HuH-7.5 (cell line): ENCODE measurements around the gene LYPLAL1.
"Not testable (repeated sequence)": the region's sequence is repeated elsewhere in the genome, so short reads cannot be mapped to it uniquely, and the experiment has no call there.

ENCODE experiments used
- DNase-seq: peaks from one replicate; pipeline ENCODE4 v3.0.0; 2011; ENCODE audit warnings: low spot score

The LYPLAL1 gene

GRCh38 chr1:219163401-219163954 lies 10.2 kb upstream of the LYPLAL1 start:
- no peak for DNase-seq

- no peak for DNase-seq
These were observed 2.3 kb upstream of the LYPLAL1 start for GRCh38 chr1:219171192-219171935.

DNA sequence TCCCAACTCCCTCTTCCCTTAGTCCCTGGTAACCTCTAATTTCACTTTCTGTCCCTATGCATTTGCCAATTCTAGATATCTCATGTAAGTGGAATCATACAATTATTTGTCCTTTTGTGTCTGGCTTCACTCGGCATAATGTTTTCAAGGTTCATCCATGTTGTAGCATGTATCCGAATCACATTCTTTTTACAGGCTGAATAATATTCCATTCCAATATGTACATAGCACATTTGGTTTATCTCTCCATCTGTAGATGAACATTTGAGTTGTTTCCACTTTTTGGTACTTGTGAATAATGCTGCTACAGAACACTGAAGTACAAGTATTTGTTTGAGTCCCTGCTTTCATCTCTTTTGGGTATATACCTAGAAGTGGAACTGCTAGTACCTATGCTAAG lies 857 bp upstream of the LYPLAL1 start:
- DNase-seq, result no peak

DNA sequence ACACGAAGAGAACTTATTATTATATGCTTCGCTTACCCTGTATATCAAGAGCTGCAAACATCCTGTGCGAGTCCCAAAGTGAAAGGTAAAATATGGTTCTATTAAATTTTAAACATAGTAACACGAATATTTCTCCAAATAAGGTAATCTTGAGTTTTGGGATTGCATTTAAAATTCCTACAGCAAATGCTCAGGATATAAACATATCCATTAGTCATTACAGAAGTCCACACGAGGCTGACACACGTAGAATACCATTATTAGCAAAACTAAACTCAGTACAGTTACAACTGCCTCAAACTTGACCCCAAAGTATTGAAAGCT lies 282 bp upstream of the LYPLAL1 start:
- no peak for DNase-seq

- DNase-seq, result peak; percentile 16
These were observed 958 bp downstream of the LYPLAL1 start for GRCh38 chr1:219174460-219175211.

- no peak for DNase-seq
These were observed 1.5 kb downstream of the LYPLAL1 start for GRCh38 chr1:219175212-219175564.

GRCh38 chr1:219176168-219176567 lies 2.5 kb downstream of the LYPLAL1 start:
- no peak for DNase-seq

DNA sequence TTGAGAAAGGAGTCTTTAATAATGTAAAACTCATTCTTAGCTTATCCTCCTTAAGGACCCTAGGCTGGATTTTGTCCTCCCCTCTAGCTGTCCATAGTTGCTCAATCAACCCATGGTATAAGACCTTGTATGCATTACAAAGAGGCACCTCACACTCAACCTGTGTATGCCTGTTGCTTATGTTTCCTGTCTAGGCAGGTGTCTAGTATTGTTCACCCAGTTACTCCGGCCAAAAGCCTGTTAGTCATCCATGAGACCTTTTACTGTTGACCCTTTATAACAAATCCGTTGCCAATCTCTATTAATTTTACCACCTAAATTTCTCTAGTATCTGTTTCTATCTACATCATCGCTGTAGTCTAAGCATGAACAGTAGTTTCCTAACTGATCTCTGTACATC lies 3.7 kb downstream of the LYPLAL1 start:
- DNase-seq, result no peak

- no peak for DNase-seq
These were observed 4.3 kb downstream of the LYPLAL1 start for GRCh38 chr1:219177940-219178339.

- DNase-seq, result no peak
These were observed 5.6 kb downstream of the LYPLAL1 start for GRCh38 chr1:219179293-219179692.

- no peak for DNase-seq
These were observed 10.7 kb downstream of the LYPLAL1 start for GRCh38 chr1:219184337-219184736.

DNA sequence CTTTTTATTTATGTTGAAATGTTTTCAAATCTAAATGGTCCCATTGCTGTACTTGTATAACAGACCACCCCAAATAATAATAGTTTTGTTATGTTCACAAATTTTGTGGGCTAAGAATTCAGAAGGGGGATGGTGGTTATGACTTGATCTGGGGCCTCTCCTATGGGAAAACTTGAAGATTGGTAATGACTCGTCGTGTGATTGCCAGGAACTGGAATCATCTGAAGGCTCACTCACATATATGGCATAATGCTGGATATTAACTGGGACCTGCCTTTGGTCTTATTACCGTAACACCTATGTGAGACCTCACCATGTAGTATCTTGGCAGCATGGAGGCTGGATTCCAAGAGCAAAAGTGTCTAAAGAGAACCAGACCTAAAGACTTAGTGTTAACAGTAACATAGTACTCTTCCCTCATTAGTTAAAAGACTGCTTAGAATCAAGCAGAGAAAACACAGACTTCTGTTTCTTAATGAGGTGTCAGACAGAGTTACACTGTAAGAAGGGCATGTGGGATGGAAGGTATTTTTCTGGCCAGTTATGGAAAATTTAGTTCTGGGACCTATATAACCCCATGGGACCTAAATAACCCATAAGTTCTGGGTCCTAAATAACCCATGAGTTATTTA lies 11.9 kb downstream of the LYPLAL1 start:
- no peak for DNase-seq

- DNase-seq, result no peak
These were observed 14.7 kb downstream of the LYPLAL1 start for GRCh38 chr1:219188331-219188803.

- no peak for DNase-seq
These were observed 15.5 kb downstream of the LYPLAL1 start for GRCh38 chr1:219189021-219189824.

- DNase-seq, result no peak
These were observed 16.3 kb downstream of the LYPLAL1 start for GRCh38 chr1:219189952-219190351.

GRCh38 chr1:219190605-219191004 lies 16.9 kb downstream of the LYPLAL1 start:
- no peak for DNase-seq

DNA sequence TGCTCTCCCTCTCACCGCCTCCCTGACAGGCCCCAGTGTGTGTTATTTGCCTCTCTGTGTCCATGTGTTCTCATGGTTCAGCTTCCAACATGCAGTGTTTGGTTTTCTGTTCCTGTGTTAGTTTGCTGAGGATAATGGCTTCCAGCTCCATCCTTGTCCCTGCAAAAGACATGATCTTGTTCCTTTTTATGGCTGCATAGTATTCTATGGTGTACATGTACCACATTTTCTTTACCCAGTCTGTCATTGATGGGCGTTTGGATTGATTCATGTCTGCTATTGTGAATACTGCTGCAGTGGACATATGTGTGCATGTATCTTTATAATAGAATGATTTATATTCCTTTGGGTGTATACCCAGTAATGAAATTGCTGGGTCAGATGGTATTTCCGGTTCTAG lies 22.2 kb downstream of the LYPLAL1 start:
- DNase-seq, result not testable (repeated sequence)

DNA sequence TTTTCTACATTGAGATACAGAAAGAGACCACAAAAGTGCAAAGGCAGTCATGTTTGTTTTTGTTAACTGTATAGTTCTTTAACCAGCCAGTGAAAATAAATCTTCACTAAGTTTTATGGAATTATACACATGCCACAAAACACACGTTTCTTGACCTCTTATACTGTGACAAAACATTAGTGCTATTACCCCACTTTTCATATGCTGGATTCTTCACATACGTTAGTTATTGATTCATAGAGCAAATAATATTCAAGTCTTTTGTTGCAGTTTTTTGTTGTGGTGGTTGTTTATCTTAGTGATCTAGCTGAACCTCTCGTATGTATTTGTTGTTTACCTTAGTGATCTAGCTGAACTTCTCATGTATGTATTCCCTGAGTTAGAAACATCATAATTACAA lies 28.0 kb downstream of the LYPLAL1 start:
- no peak for DNase-seq

DNA sequence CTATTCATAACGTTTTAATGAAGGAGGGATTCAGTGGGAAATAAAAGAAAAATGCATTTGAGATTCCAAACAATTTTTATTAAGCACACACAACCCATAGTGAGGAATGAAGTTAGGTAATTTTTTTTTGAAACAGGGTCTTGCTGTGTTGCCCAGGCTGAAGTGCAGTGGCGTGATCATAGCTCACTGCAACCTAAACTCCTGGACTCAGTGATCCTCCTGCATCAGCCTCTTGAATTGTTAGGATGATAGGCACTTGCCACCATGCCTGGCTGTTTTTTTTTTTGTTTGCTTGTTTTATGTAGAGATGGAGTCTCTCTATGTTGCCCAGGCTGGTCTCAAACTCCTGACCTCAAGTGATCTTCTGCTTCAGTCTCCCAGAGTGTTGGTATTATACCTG lies 28.9 kb downstream of the LYPLAL1 start:
- no peak for DNase-seq

DNA sequence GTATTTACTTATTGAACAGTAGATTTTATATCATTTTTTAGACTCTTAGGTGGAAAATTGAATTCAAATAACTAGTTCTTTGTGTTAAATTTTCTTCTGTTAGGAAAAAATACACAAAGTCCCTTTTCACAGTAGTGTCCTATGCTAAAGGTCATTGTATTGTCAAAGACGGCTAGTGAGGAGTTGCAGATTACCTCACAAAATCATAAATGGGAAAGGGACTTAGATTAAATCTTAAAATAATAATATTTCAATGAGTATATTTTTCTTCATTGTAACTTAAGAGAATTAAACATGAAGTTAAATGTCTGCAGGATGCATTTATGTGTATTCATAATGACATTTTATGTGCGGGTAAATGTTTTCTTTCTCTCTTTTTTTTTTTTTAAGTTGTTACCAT lies 32.7 kb downstream of the LYPLAL1 start:
- DNase-seq, result no peak

DNA sequence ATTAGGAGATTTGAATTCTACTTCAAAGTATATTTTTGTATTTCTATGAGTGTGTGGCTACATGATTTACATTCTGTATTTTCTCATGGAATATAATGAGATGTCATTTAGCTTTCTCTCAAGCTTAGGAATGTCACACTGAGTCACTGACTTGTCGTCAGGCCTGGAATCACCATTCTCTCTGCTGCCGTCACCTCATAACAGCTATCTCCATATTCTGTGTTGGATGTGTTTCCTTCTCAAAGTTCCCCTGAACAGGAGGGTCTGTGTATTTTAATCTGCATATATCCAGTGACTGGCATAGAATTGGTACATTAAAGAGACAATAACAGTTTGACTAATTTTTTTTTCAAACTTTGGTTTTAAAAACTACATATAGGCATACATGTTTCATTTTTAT lies 35.9 kb downstream of the LYPLAL1 start:
- no peak for DNase-seq

DNA sequence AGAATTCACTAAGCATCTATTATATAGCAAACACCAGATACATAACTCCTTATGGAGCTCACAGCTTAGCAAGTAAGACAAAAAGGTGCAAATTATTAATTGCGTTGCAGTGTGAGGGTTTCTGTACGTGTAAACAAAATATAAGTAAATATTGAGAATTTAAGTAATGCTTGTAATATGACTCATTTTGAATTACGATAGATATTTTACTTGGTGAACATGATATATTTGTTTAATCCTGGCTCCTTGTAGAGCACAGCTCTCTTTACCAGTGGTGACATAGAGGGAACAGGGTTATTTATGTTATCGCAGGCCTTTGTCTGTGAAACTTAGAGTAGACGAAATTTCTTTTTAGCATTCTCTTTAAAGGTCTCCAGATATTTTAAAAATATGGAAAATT lies 36.4 kb downstream of the LYPLAL1 start:
- no peak for DNase-seq
